HG02938 (cell line): Measurements from ENCODE around the gene FAM151B.
"Not testable (repeated sequence)": the region's sequence is repeated elsewhere in the genome, so short reads cannot be mapped to it uniquely, and the experiment has no call there.

Experiments
- ATAC-seq: cut with Tn5 transposase; IDR thresholded peaks from one replicate; pipeline ENCODE4 v1.9.1; 2021; ENCODE audit warnings: mild to moderate bottlenecking, moderate library complexity; ENCODE audit not compliant: unreplicated experiment

Gene FAM151B

DNA sequence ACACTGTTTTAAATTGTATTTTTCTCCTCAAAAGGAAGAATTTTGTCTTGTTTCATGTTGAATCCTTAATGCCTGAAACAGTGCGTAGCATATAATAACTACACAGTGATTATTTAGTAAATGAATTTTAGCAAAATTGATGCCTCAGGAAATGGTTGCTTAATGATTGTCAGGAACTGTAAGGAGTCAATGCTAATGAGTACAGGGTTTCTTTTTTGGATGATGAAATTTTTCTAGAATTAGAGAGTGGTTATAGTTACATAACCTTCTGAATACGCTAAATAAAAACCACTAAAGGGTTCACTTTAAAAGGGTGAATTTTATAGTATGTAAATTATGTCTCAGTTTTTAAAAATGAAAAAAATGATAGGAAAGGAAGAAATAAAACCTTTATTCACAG is 14.9 kb downstream of the FAM151B start:
- no peak for ATAC-seq

DNA sequence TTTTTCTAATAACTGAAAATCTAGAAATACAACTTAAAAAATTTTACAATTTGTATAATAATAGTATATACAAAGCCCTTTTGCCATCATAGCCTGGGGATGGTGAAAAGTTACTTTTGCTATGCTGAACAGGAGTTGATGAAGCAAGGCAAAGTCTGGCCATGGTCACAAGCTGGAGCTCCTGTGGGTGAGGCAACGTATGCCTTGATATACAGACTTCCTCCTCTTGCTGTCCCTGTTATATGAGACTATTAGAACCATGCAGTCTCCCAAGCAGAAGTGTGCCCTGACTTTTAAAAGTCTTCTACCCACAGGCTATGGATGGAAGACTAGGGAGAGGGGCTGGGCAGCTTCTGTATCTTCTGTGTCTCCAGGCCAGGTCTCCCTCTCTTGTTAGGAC is 15.7 kb downstream of the FAM151B start:
- no peak for ATAC-seq

DNA sequence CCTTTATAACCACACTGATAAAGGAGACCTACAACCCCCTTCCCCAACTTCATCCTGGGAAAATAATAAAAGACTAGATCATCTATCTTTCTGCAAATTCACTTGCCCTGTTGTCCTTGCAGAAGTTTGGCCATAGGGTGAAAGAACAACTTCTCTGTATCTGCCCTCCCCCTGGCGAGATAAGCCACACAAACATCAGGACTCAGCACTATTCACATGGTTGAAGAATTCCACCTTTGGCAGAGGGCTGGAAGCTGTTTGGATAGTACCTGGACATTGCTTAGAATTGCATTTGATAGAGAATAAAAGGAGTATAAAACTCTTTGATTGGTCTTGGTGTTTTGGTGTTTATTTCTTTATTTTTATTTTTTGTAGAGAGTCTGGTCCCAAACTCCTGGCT is 16.9 kb downstream of the FAM151B start:
- no peak for ATAC-seq

DNA sequence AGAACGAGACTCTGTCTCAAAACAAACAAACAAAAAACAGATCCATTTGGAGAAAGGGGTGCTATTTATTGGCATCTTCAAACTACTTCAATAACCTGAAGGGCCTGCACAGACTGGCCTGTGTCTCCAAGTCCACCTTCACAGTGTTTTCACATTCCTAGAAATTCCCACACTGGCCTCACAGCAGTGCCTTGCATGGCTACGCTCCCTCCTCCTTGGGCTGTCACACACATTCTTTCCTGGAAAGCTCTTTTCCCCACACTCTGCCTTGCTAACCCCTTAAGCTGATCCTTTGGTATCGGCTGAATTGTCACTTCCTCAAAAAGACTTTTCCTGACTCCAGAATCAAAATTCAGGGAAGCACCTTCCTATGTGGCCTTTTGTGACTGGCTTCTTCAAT is 19.8 kb downstream of the FAM151B start:
- no peak for ATAC-seq

DNA sequence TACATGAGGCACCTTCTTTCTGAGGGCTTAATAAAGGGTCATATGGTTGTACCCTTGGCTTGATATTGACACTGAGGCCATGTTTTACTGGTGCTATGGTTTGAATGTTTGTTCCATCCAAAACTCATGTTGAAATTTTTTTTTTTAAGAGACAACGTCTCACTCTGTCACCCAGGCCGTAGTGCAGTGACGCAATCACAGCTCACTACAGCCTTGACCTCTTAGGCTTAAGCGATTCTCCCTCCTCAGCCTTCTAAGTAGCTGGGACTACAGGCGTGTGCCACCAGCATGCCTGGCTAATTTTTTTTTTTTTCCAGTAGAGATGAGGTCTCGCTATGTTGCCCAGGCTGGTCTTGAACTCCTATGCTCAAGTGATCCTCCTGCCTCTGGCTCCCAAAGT is 20.9 kb downstream of the FAM151B start:
- ATAC-seq = no peak

DNA sequence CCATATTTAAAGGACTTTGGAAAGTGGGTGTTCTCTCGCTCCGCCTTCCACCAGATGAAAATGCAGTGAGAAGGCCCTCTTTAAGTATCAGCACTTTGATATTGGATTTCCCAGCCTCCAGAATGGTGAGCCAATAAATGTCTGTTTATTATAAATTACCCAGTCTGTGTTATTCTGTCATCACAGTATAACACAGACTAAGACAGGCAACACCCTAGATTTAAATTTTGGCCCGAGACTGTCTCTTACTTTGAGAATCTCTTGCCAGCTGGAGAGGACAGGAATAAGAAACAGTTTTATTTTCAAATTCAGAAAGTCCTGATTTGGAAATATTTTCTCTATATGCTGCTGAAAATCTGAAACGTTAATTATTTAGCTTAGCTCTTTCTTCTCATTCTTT is 21.5 kb downstream of the FAM151B start:
- ATAC-seq = no peak

DNA sequence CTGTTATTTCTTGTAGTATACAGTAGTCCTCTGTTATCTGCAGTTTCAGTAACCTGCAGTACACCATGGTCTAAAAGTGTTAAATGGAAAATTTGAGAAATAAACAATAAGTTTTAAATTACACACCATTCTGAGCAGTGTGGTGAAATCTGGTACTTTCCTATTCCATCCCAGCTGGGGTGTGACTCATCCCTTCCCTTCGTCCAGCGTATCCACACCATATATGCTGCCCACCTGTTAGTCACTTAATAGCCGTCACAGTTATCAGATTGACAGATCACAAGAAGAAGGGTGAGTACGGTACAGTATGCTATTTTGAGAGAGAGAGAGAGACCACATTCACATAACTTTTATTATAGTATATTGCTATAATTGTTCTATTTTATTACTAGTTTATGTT is 28.9 kb downstream of the FAM151B start:
- no peak for ATAC-seq

DNA sequence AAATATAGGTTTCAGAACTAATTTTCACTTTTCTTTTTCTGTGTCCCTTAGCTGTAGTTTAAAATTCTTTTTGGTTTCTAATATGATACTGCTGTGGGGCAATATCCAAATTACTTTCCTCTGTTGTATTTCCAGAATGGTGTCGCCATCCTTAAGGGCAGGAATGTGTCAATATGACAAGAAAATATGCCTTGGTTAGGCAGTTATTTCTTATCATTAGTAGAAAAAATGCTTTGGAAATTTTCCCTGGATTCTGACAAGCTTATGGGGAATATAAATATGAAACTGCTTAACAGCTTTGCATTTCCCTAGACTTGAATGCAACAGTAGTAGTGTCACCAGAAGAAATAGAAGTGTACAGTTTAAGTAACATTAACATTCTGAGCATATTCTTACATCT is 52.8 kb downstream of the FAM151B start:
- ATAC-seq = no peak

DNA sequence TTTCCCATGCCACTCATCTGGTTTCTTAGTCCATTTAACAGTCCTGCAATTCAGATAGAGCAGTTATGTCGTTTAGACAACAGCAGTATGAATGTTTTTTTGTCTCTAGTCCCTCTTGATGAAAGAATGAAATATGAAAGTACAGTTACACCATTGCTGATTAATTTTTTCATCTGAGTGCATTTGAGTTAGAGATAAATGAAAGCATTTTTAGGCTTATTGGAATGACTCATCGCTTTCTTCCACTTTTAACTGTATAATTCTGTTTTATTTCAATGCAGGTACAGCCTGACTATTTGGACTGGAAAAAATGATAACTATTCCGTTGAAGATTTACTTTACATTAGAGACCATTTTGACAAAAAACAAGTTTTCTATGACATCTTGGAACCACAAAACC is 53.5 kb downstream of the FAM151B start:
- ATAC-seq = no peak

DNA sequence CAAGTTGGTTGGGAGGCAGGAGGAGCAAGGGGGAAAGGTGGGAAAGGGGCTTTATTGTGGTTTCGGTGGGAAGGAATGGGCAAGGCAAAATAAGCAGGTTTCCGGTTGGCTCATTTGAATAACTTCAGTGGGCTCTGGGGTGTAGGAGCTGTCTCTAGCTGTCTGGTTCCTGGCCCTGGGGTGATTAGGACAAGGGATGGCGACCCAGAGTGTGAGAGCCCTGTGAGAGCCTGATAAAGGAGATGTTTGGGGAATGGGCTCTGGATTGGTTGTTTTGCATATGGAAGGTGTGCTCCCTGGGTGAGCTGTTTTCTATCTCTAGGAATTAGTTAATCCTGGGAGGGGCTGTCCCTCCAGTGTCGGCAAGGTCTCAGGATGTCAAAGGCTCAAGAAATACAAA is 66.7 kb downstream of the FAM151B start:
- no peak for ATAC-seq

DNA sequence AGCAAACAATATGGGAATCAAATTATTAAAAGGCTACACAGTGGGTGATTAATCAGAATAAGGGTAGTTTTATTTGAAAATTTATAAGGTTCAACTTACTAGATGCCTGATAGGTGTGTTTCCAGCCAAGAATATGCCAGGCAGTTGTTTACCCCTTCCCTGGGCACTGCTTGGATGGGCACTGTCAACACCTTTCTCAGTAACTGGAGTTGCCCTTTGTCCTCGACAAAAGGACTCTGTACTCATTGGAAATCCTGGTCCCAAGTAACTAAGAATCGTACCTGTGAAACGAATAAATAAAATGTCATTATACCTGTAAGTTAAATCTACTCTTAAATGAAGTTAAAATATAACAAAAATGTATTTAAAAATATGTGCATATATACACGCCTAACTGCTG is 67.2 kb downstream of the FAM151B start:
- no peak for ATAC-seq

DNA sequence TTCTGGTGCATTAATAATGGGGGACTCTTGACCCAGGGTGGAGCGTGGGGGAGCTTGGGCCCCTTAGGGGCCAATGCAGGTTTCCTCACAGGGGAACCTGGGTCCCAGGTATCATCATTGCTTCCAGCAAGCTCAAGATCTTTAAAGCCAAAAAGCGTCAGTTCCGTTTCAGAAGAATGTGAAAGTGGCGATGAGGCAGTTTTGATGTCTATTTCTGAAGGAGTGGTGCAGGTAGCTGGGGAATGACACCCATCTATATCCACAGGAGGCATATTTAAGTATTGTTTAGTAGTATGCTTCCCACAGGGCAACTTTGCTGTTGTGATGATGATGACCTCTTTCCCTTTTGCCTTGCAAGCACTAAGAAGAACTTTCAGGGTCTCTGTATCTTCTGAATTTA is 71.3 kb downstream of the FAM151B start:
- ATAC-seq = no peak

DNA sequence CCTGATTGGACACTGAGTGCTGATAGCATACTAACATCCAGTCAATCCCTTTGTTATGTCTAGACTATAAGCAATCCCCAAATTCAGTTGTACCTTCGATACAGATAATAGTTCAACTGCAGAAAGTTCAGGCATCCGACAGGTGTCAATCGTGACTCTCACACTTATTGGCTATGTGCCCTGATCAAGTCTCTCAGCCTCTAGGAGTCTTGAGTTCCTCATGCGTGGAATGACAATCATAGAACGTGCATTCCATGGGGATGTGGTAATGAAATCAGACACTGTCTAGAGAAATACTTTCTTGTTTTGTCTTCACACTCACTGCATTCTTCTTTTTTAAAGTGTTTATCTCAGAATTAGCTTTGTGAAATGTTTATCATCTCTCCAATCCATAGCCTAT is 77.4 kb downstream of the FAM151B start:
- ATAC-seq = no peak

DNA sequence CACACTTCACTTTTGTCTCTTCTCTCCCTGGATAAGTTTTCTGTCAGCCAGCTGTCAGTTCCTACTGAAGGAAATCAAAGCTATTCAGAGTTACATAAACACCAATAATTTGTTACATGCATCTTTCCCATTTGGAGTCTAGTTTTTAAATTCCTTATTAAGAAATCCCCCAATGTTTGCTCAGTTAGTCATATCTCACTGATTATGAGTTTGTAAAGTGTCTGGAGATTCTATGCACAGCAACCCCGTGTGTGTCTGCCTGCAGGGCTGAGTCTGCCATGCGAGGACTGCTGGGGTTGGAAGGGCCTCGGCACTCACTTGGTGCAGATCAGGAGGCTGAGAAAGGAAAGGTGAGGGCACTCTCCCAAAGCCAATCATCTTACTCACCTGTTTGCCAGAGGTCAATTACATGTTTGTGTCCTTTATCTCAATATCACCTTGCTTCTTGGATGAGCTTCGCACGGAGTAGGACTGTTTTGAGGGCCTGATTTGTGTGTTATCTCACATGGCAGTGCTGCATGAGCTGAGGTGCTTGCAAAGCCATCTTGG is 78.9 kb downstream of the FAM151B start:
- no peak for ATAC-seq

DNA sequence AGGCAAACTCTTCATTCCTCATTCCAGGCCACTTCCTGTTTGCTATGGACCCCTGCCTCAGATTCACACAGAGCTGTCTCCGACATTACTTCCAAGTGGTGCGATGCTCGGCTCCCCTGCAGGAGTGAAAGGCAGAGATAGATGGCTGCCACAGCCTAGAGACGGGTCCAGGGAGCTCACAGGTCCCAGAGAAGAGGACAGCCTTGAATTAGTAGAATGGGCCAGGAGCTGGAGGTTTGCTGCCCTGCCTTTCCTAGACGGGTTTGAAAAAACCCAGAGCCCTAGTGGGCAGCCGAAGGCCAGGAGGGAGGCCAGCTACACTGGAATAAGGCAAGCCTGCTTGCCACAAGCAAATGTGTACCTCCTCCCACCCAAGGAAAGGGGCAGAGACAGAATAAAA is 80.4 kb downstream of the FAM151B start:
- ATAC-seq = no peak

DNA sequence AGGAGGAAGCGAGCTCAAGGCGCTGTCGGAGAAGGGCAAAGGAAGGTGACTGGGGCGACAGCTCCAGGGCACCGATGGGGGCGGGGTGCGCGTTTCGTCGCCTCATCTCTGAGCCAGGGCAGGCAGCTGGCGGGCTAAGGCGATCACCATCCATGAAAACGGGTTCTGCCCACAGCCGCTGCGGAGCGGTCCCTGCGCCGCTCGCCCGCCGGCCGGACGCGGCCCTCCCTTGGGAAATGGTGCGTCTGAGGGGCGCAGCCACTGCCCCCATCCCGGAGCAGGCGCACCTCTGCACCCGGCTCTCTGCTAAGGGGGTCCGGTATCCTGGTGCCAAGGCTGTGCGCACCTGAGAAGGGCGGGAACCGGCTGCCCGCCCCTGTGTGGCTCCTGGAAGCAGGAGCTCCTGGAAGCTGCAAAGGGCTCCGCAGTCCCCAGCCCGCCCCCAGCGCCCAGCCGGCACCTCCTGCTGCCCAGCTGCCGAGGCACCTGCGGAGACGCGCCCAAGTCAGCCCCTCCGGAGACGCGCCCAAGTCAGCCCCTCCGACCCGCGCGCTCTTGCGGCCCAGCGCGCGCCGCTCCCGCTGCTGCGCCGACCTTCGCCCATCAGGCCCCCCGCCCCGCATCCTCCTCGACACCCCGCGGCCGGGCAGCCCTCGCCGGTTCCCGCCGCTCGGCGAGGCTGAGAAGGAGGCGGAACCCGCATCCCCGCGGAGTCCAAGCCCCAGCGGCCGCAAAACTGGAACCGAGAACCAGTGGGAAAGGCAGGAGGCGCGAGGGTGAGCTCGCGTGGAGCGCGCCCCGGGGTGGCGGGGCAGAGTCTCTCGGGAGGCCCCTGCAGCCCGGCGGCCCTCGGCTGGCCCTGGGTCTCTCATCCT is 81.4 kb downstream of the FAM151B start:
- ATAC-seq = no peak

DNA sequence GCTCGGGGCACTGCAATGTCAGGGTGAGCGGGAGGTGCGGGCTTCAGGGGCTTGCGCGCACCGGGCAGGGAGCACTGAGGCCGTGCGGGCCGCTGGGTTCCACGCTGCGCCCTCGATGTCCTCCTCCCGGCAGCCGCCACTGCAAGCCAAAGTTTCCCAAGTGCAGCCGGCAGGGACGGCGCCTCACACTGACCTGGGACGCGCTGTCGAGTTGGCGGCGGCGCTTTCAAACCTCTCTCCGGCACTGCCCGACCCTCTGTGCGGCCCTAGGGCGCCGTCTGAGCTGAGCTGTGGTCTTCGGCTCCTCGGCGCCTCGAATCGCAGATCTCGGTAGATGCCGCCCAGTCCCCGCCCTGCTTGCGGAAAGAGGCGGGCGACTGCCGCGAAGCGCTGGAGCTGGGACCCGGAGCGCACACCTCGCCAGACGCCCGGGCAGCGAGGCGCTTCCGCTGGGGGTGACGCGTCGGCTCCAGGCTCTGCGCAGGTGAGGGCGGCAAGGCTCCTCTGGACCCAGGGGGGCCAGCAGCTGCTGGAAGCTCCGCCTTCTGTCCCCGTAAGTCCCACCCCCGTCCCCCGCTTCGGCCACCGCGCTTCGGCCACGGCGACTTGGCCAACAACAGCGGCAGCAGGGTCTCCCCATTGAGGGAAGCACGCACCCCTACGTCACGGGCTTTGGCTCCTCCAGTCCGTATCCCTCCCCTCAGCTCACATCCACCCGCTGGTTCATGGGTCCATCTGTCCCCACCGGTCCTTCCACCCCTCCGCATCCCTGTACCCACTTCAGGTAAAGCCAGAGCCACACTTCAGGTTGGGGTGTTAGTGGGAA is 82.3 kb downstream of the FAM151B start, which contains the start of gene ANKRD34B:
Gene ANKRD34B (minus strand): TSS at position 320 of the 826 bp plus-strand sequence. CDS start 10,261 bp downstream, outside the sequence.
- no peak for ATAC-seq

DNA sequence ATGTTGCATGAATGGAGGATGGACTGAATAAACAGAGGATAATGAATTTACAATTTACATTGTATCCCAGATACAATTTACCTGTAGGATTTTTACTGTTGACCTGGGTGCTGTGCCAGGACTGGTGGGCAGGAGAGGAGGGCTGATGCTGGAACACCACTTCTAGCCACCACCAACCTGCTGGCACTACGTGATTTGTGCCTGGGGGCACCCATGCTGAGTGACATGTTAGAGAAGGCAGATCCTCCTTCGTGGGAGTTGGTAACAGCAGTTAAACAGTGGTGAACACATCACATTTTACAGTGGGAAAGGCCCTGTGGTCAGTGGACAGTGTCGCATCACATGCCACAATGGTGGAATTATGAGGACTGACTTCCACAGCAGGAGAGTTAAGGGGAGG is 85.2 kb downstream of the FAM151B start:
- no peak for ATAC-seq

DNA sequence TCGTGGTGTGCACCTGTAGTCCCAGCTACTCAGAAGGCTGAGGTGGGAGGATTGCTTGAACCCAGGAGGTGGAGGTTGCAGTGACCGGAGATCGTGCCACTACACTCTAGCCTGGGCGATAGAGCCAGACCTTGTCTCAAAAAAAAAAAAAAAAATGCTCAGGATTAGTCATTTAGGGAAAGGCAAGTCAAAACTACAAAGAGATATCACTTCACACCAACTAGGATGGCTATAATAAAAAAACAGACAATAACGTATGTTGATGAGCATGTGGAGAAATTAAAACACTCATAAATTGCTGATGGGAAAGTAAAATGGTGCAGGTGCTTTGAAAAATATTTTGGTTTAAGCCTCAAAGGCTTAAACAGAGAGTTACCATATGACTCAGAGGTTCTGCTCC is 88.5 kb downstream of the FAM151B start:
- no peak for ATAC-seq

DNA sequence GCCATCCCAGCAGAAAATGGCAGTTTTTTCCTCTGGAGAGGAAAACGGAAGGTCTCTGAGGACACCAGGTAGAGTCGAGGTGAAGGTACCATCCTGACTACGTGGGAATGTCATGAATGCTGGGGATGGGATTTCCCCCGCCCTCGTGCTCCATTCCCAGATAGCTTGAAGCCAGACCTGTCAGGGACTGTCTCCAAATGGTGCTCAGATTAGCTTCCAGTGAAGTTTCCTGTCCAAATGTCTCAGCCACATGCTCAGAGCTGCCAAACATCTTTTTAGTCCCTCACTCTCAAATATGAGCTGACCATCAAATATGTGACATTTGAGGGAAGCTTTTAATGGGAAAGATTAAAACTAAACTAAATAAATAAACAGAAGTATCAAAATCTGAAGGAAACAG is 89.8 kb downstream of the FAM151B start:
- no peak for ATAC-seq

DNA sequence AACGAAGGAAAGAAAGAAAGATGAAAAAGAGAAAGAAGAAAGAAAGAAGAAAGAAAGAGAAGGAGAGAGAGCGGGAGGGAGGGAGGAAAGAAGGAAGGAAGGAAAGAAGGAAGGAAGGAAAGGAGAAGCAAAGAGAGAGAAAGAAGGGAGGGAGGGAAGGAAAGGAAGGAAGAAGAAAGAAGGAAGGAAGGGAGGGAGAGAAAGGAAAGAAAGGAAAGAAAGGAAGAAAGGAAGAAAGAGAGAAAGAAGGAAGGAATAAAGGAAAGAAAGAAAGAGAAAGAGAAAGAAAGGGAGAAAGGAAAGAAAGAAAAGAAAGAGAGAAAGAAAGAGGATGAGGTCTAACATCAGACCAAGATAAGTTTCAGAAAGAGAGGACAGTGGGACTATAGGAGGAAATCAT is 91.2 kb downstream of the FAM151B start:
- no peak for ATAC-seq

DNA sequence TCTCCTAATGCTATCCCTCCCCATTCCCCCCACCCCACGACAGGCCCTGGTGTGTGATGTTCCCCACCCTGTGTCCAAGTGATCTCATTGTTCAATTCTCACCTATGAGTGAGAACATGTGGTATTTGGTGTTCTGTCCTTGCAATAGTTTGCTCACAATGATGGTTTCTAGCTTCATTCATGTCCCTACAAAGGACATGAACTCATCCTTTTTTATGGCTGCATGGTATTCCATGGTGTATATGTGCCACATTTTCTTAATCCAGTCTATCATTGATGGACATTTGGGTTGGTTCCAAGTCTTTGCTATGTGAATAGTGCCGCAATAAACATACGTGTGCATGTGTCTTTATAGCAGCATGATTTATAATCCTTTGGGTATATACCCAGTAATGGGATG is 92.4 kb downstream of the FAM151B start:
- not testable (repeated sequence) for ATAC-seq
